ENCODE measurements around the gene LRRC4B. TPM values are rescaled to one million over a fixed set of nuclear protein-coding genes. Genes with fewer than 3 reads are reported as not detected.
A peak's percentile ranks its signal among the peaks of the same experiment; 100 is the strongest.

LRRC4B gene
- total RNA-seq, 1 donor from 2014 or later: 9.3 TPM

DNA sequence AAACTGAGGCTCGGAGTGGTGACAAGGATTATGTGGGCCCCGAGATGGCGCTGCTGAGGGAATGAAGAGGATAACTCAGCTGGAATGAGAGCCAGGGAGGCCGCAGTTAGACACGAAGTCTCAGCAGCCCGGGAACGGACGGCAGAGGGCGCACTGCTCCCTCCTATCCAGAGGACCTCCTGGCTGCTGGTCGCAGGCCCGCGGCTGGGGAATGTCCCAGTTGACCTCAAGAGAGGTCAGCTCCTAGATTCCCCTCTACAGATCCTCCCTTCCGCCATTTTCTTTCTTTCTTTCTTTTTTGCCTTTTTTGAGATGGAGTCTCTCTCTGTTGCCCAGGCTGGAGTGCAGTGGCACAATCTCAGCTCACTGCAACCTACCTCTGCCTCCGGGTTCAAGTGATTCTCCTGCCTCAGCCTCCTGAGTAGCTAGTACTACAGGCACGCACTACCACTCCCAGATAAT lies 30.4 kb downstream of the LRRC4B start:
- Histone ChIP-seq H3K4me3 (ENCODE audit: low read depth, low read length) (no peak overlapping the region), H3K27me3 (ENCODE audit: control insufficient read depth, insufficient read depth, low read length) (no peaks in the 10 kb centered on the region), H3K36me3 (ENCODE audit: control insufficient read depth, insufficient read depth, low read length) (no peaks in the 10 kb centered on the region)
- TF ChIP-seq, protein P1, sequence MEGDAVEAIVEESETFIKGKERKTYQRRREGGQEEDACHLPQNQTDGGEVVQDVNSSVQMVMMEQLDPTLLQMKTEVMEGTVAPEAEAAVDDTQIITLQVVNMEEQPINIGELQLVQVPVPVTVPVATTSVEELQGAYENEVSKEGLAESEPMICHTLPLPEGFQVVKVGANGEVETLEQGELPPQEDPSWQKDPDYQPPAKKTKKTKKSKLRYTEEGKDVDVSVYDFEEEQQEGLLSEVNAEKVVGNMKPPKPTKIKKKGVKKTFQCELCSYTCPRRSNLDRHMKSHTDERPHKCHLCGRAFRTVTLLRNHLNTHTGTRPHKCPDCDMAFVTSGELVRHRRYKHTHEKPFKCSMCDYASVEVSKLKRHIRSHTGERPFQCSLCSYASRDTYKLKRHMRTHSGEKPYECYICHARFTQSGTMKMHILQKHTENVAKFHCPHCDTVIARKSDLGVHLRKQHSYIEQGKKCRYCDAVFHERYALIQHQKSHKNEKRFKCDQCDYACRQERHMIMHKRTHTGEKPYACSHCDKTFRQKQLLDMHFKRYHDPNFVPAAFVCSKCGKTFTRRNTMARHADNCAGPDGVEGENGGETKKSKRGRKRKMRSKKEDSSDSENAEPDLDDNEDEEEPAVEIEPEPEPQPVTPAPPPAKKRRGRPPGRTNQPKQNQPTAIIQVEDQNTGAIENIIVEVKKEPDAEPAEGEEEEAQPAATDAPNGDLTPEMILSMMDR (IDR thresholded peaks at IDR 0.05; ENCODE audit: insufficient read depth, low read length, poor library complexity, severe bottlenecking): peak; percentile 82
- no peak for DNase-seq (ENCODE audit: low read depth)

DNA sequence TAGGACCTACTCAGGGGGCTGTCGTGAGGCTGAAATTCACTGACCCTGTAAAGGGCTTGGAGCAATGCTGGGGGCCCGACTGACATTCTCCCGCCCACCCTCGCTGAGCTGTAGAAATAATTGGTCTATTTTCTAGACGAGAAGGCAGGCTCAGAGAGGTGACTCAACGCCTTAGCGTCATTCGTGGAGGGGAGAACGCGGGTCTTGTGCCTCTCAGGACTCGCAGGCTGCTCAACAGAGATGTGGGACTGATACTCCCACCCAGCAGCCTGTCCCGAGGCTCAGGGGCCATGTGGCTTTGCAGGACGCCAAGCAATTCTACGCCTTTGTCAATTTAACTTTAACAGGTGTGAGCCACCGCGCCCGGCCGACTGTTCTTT lies 30.9 kb downstream of the LRRC4B start:
- no peaks in the 10 kb centered on the region for H3K27me3 ChIP-seq (ENCODE audit: control insufficient read depth, insufficient read depth, low read length)
- no peaks in the 10 kb centered on the region for H3K36me3 ChIP-seq (ENCODE audit: control insufficient read depth, insufficient read depth, low read length)
- TF ChIP-seq, protein P1 (IDR thresholded peaks at IDR 0.05; ENCODE audit: insufficient read depth, low read length, poor library complexity, severe bottlenecking): no peak
- no peak overlapping the region for H3K4me3 ChIP-seq (ENCODE audit: low read depth, low read length)
- no peak for DNase-seq (ENCODE audit: low read depth)

DNA sequence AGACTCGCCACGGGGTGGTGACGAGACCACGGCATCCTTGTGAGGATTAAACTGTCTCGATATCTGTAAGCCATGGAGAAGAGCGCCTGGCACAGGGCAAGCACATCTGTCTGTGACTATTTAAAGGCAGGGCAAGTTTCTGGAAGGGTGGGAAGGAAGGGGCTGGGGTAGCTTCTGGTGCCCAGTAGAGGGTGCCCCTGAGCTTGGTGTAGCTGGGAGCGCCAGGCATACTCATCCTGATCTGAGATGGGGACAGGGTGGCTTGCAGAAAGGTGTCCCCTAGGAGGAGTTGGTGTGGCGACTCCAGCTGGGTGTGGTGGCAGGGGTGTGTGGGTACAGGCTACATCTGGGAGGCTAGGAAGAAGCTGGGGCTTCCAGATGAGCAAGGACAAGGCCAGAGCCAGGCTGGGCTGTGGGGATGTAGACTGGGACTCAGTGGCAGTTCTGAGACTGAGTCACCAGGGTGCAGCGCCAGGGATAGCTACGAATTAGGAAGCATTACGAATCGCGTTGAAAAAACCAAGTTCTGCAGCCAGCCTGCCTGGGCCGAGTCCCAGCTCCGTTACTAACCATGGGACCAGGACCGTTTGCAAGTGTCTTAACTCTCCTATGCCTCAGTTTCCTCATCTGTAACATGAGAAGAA lies 31.5 kb downstream of the LRRC4B start:
- TF ChIP-seq, protein P1 (IDR thresholded peaks at IDR 0.05; ENCODE audit: insufficient read depth, low read length, poor library complexity, severe bottlenecking): no peak
- no peak overlapping the region for H3K4me3 ChIP-seq (ENCODE audit: low read depth, low read length)
- DNase-seq (ENCODE audit: low read depth): no peak
- no peaks in the 10 kb centered on the region for H3K36me3 ChIP-seq (ENCODE audit: control insufficient read depth, insufficient read depth, low read length)
- no peaks in the 10 kb centered on the region for H3K27me3 ChIP-seq (ENCODE audit: control insufficient read depth, insufficient read depth, low read length)

DNA sequence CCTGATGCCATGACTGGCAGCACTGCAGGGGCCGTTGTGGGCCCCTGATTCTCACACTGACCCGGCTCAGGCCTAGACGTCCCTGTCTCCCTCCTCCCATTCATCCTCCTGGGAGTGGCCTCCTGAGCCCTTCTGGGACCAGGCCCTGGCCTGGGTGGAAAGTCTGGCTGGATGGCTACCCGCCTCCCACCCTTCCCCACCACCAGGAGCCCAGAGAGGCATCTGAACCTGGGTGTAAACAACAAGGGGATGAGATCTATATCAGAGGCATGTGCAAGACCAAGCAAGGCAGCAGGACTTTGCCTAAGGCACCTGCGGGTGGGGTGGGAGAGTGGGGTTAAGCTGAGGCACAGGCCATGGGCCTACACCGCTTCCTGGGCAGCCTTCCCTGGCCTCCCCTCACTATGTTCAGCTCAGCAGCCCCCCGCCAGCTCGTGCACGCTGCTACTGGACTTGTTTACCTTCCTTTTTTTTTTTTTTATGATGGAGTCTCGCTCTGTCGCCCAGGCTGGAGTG lies 32.5 kb downstream of the LRRC4B start:
- no peak for DNase-seq (ENCODE audit: low read depth)
- Histone ChIP-seq H3K4me3 (ENCODE audit: low read depth, low read length) (no peak overlapping the region), H3K36me3 (ENCODE audit: control insufficient read depth, insufficient read depth, low read length) (no peaks in the 10 kb centered on the region), H3K27me3 (ENCODE audit: control insufficient read depth, insufficient read depth, low read length) (no peaks in the 10 kb centered on the region)
- TF ChIP-seq, protein P1 (IDR thresholded peaks at IDR 0.05; ENCODE audit: insufficient read depth, low read length, poor library complexity, severe bottlenecking): no peak

- TF ChIP-seq, protein P1 (IDR thresholded peaks at IDR 0.05; ENCODE audit: insufficient read depth, low read length, poor library complexity, severe bottlenecking): no peak
- DNase-seq (ENCODE audit: low read depth): no peak
- Histone ChIP-seq H3K4me3 (ENCODE audit: low read depth, low read length) (no peak overlapping the region), H3K36me3 (ENCODE audit: control insufficient read depth, insufficient read depth, low read length) (no peaks in the 10 kb centered on the region), H3K27me3 (ENCODE audit: control insufficient read depth, insufficient read depth, low read length) (no peaks in the 10 kb centered on the region)
These were observed 33.8 kb downstream of the LRRC4B start for GRCh38 chr19:50534478-50534877.

DNA sequence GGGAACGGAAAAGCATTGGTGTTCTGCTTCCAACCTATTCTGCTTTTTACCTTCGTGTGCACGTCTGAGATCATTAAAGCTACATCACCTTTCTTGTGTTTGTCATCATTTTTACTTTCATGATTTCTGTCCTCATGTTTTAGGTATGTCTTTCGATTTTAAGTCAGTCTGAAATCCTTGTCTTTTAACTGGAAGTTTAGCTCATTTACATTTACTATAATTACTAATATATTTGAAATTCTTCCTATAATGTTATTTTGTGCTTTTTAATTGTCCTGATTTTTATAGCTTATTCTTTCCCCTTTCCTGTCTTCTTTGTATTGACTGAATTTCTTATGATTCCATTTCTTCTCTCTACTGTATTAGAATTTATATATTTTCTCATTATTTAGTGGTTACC lies 35.3 kb downstream of the LRRC4B start:
- Histone ChIP-seq H3K4me3 (ENCODE audit: low read depth, low read length) (no peak overlapping the region), H3K36me3 (ENCODE audit: control insufficient read depth, insufficient read depth, low read length) (no peaks in the 10 kb centered on the region), H3K27me3 (ENCODE audit: control insufficient read depth, insufficient read depth, low read length) (no peaks in the 10 kb centered on the region)
- TF ChIP-seq, protein P1 (IDR thresholded peaks at IDR 0.05; ENCODE audit: insufficient read depth, low read length, poor library complexity, severe bottlenecking): no peak
- no peak for DNase-seq (ENCODE audit: low read depth)
